ENCODE measurements around the gene SAMSN1. TPM values are rescaled to one million over a fixed set of nuclear protein-coding genes. Genes with fewer than 3 reads are reported as not detected.

SAMSN1 gene
- total and polyA plus RNA-seq, 9 of the 15 experiments (the other 6 are each of a cell fraction or from before 2014, with no cell fraction given), result 101 to 223 (median 159) TPM

- TF ChIP-seq TRIM24 (IDR thresholded peaks at IDR 0.05) (no peak), FIP1L1 (IDR thresholded peaks at IDR 0.05; ENCODE audit: low read depth, low read length, poor library complexity, severe bottlenecking) (no peak), PRMT5 (CRISPR knock-in tag; IDR thresholded peaks at IDR 0.05) (no peak), NR1H2 (CRISPR knock-in tag; IDR thresholded peaks at IDR 0.05) (no peak), THRAP3 (IDR thresholded peaks at IDR 0.05; ENCODE audit: borderline replicate concordance) (no peak), ARID3A (IDR thresholded peaks at IDR 0.05; ENCODE audit: borderline replicate concordance, low read depth, low read length) (no peak), NR3C1 (CRISPR knock-in tag; IDR thresholded peaks at IDR 0.05) (no peak), ETV1 (tag; conservative IDR thresholded peaks at IDR 0.05; ENCODE audit: low read depth) (peak; percentile 69), ZNF79 (CRISPR knock-in tag; IDR thresholded peaks at IDR 0.05; ENCODE audit: low read depth) (0 out of 2 replicates have a peak, but pooled peaks have one; percentile 48), ZBTB8A (IDR thresholded peaks at IDR 0.05; ENCODE audit: partially characterized antibody) (no peak), ETV6 (IDR thresholded peaks at IDR 0.05; ENCODE audit: borderline replicate concordance in 1 of 2, low read depth in 2 of 2, low read length in 1 of 2) (peak in 1 of 2 experiments; percentile 72; a peak in 1 of 4 replicates), ETV6 (CRISPR knock-in tag; IDR thresholded peaks at IDR 0.05; ENCODE audit: borderline replicate concordance) (no peak), POLR2H (tag; IDR thresholded peaks at IDR 0.05; ENCODE audit: low read depth) (no peak), RBM34 (IDR thresholded peaks at IDR 0.05; ENCODE audit: borderline replicate concordance, insufficient read depth, low read length) (no peak), KLF16 (IDR thresholded peaks at IDR 0.05) (0 out of 2 replicates have a peak, but pooled peaks have one; percentile 11), CBFA2T3 (IDR thresholded peaks at IDR 0.05) (peak; percentile 55), JUND (IDR thresholded peaks at IDR 0.05; ENCODE audit: borderline replicate concordance, low read depth, low read length) (no peak), JUND (tag; IDR thresholded peaks at IDR 0.05; ENCODE audit: borderline replicate concordance, low read depth, low read length) (peak; percentile 23; the same call in 1 of the 3 replicates), DPF2 (IDR thresholded peaks at IDR 0.05) (0 out of 2 replicates have a peak, but pooled peaks have one; percentile 36), SIX5 (IDR thresholded peaks at IDR 0.05; ENCODE audit: borderline replicate concordance in 1 of 2, insufficient read depth in 1 of 2, low read depth in 1 of 2, low read length in 2 of 2) (no peak), PRDM10 (IDR thresholded peaks at IDR 0.05; ENCODE audit: partially characterized antibody) (no peak), ZNF764 (CRISPR knock-in tag; IDR thresholded peaks at IDR 0.05; ENCODE audit: low read depth) (no peak), ELF1 (tag; IDR thresholded peaks at IDR 0.05) (peak; percentile 81), RCOR1 (IDR thresholded peaks at IDR 0.05; ENCODE audit: borderline replicate concordance in 1 of 2, low read depth in 2 of 2, low read length in 2 of 2) (peak in 1 of 2 experiments; percentile 88; a peak in 2 of 4 replicates), HNRNPH1 (optimal IDR thresholded peaks at IDR 0.05; ENCODE audit: low read depth, low read length) (no peak), HDAC1 (IDR thresholded peaks at IDR 0.05) (peak in 1 of 2 experiments; percentile 36; a peak in 1 of 4 replicates)
Measured at GRCh38 chr21:14550135-14550534, 4.0 kb upstream of the SAMSN1 start (continued).

Data from K562 (cell line).